Mesenchymal stem cell (in vitro differentiated cells and primary cell): ENCODE measurements around the gene PRKCI.
"Not testable (repeated sequence)": the region's sequence is repeated elsewhere in the genome, so short reads cannot be mapped to it uniquely, and the experiment has no call there.

Source experiments
- DNase-seq: peaks from one replicate; pipeline ENCODE4 v3.0.0-alpha.2; 2013
- H2AFZ ChIP-seq: one replicate; pipeline ENCODE4 v1.6.1; 2013; ENCODE audit warnings: low read depth, mild to moderate bottlenecking, control low read depth, inconsistent platforms, low read length, moderate library complexity
- H2AK5ac ChIP-seq: 2 replicates; pipeline ENCODE4 v1.6.1; 2013; ENCODE audit warnings: low read length, moderate library complexity, mild to moderate bottlenecking, inconsistent platforms; ENCODE audit not compliant: severe bottlenecking
- H2BK120ac ChIP-seq: one replicate; pipeline ENCODE4 v1.6.1; 2013; ENCODE audit warnings: low read depth, mild to moderate bottlenecking, inconsistent platforms, low read length, moderate library complexity
- H2BK12ac ChIP-seq, 2 experiments: one replicate each; pipeline ENCODE4 v1.6.1; 2013; ENCODE audit warnings: inconsistent platforms in 2 of 2, low read length in 2 of 2, mild to moderate bottlenecking in 2 of 2, moderate library complexity in 2 of 2, control low read depth in 1 of 2
- H2BK15ac ChIP-seq: one replicate; pipeline ENCODE4 v1.6.1; 2013; ENCODE audit warnings: mild to moderate bottlenecking, low read depth, inconsistent platforms; ENCODE audit not compliant: poor library complexity, severe bottlenecking
- H2BK5ac ChIP-seq: 2 replicates; pipeline ENCODE4 v1.6.1; 2013; ENCODE audit warnings: low read depth, mild to moderate bottlenecking, low read length, control low read depth, inconsistent platforms; ENCODE audit not compliant: poor library complexity, severe bottlenecking
- H3K14ac ChIP-seq, 2 experiments: one replicate each; pipeline ENCODE4 v1.6.1; 2013; ENCODE audit warnings: inconsistent platforms in 2 of 2, low read length in 2 of 2, control low read depth in 1 of 2, mild to moderate bottlenecking in 1 of 2, moderate library complexity in 1 of 2
- H3K18ac ChIP-seq, 2 experiments: one replicate each; pipeline ENCODE4 v1.6.1; 2013; ENCODE audit warnings: inconsistent platforms in 2 of 2, low read length in 2 of 2, control low read depth in 1 of 2, low read depth in 1 of 2, mild to moderate bottlenecking in 1 of 2
- H3K23ac ChIP-seq, 2 experiments: one replicate each; pipeline ENCODE4 v1.6.1; 2013; ENCODE audit warnings: inconsistent platforms in 2 of 2, low read length in 2 of 2, mild to moderate bottlenecking in 2 of 2, moderate library complexity in 2 of 2, control low read depth in 1 of 2
- H3K27ac ChIP-seq: 2 replicates; pipeline ENCODE4 v1.5.1; 2013; ENCODE audit warnings: mild to moderate bottlenecking, moderate library complexity, low read length, control low read depth, inconsistent platforms; ENCODE audit not compliant: poor library complexity, severe bottlenecking
- H3K27me3 ChIP-seq, 2 experiments: 2 replicates each; pipeline versions ENCODE4 v1.6.1 to v1.7.0; 2013; ENCODE audit warnings: low read length in 2 of 2, mild to moderate bottlenecking in 2 of 2, moderate library complexity in 2 of 2, control low read depth in 1 of 2, inconsistent platforms in 1 of 2; ENCODE audit not compliant: control insufficient read depth in 1 of 2, insufficient read depth in 1 of 2
- H3K36me3 ChIP-seq, 2 experiments: 2 replicates each; pipeline versions ENCODE4 v1.6.1 to v1.7.0; 2013; ENCODE audit warnings: low read length in 2 of 2, control low read depth in 1 of 2, inconsistent platforms in 1 of 2, low read depth in 1 of 2, mild to moderate bottlenecking in 1 of 2; ENCODE audit not compliant: insufficient read depth in 2 of 2, control insufficient read depth in 1 of 2
- H3K4ac ChIP-seq, 2 experiments: one replicate each; pipeline ENCODE4 v1.6.1; 2013; ENCODE audit warnings: inconsistent platforms in 2 of 2, low read length in 2 of 2, mild to moderate bottlenecking in 2 of 2, moderate library complexity in 2 of 2, control low read depth in 1 of 2, low read depth in 1 of 2
- H3K4me1 ChIP-seq: 2 replicates; pipeline ENCODE4 v1.6.1; 2013; ENCODE audit warnings: low read depth, low read length, control low read depth; ENCODE audit not compliant: control insufficient read depth, insufficient read depth
- H3K4me2 ChIP-seq: 2 replicates; pipeline ENCODE4 v1.6.1; 2013; ENCODE audit warnings: low read length, mild to moderate bottlenecking, inconsistent platforms; ENCODE audit not compliant: poor library complexity, severe bottlenecking
- H3K4me3 ChIP-seq, 2 experiments: 2 replicates each; pipeline versions ENCODE4 v1.5.1 to v1.7.0; 2013; ENCODE audit warnings: low read length in 2 of 2, mild to moderate bottlenecking in 2 of 2, control low read depth in 1 of 2, low read depth in 1 of 2; ENCODE audit not compliant: insufficient read depth in 1 of 2
- H3K79me1 ChIP-seq: replicated peaks from 2 replicates; pipeline ENCODE4 v1.6.1; 2013; ENCODE audit warnings: mild to moderate bottlenecking, control low read depth, low read length, inconsistent platforms; ENCODE audit not compliant: poor library complexity, severe bottlenecking
- H3K9ac ChIP-seq: 2 replicates; pipeline ENCODE4 v1.7.0; 2013; ENCODE audit warnings: mild to moderate bottlenecking, low read length, moderate library complexity
- H3K9me3 ChIP-seq: 2 replicates; pipeline ENCODE4 v1.7.0; 2013; ENCODE audit warnings: mild to moderate bottlenecking, low read length; ENCODE audit not compliant: control insufficient read depth
- H4K8ac ChIP-seq: one replicate; pipeline ENCODE4 v1.6.1; 2013; ENCODE audit warnings: inconsistent platforms, mild to moderate bottlenecking, low read length, moderate library complexity
- H4K91ac ChIP-seq: one replicate; pipeline ENCODE4 v1.6.1; 2013; ENCODE audit warnings: mild to moderate bottlenecking, low read length, inconsistent platforms
- WGBS: methylation state at CpG from one replicate; pipeline ENCODE4 v1.1.7; 2013; ENCODE audit warnings: mixed read lengths; 5-methylcytosine and 5-hydroxymethylcytosine counted together

The PRKCI gene

DNA sequence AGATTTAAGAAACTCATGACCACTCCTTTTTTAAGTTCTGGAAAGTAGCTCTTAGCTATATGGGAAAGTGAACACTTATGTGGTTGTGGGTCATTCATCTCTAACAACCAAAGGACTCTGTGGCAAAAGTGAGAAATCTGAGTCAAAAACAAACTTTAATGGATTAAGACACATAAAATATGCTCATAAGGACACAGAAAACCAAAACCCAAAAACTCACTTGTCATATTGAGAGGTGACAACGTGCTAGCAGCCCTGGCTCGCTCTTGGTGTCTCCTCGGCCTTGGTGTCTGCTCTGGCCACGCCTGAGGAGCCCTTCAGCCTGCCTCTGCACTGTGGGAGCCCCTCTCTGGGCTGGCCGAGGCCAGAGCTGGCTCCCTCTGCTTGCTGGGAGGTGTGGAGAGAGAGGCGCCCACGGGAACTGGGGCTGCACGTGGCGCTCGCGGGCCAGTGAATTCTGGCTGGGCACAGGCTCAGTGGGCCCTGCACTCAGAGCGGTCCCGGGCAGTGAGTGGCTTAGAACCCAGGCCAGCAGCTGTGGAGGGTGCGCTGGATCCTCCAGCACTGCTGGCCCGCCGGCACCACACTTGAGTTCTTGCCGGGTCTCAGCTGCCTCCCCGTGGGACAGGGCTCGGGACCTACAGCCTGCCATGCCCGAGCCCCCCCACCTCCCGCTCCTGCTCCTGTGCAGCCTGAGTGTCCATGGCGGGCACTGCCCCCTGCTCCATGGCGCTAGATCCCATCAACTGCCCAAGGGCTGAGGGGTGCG lies 105.0 kb downstream of the PRKCI start:
- DNase-seq: no peak
- Histone ChIP-seq H3K9ac (no peak overlapping the region), H3K79me1 (no peaks in the 10 kb centered on the region), H3K18ac (no peak overlapping the region), H3K4ac (no peak overlapping the region), H3K9me3 (peaks cover 3% of the 10 kb centered on the region), H3K23ac (no peak overlapping the region), H2BK12ac (no peak overlapping the region), H3K4me3 (no peak overlapping the region), H2BK15ac (no peak overlapping the region), H3K14ac (peak overlapping the region in 1 of 2 experiments; percentile 11), H3K36me3 (no peaks in the 10 kb centered on the region), H3K4me2 (no peak overlapping the region), H4K8ac (no peak overlapping the region), H2AFZ (no peak overlapping the region), H3K4me1 (peaks cover 3% of the 10 kb centered on the region), H2AK5ac (no peak overlapping the region), H3K27me3 (no peaks in the 10 kb centered on the region), H4K91ac (no peak overlapping the region), H2BK120ac (no peak overlapping the region), H2BK5ac (no peak overlapping the region), H3K27ac (no peak overlapping the region)
- WGBS: 89% methylated on average over 24 of the region's 24 CpGs

DNA sequence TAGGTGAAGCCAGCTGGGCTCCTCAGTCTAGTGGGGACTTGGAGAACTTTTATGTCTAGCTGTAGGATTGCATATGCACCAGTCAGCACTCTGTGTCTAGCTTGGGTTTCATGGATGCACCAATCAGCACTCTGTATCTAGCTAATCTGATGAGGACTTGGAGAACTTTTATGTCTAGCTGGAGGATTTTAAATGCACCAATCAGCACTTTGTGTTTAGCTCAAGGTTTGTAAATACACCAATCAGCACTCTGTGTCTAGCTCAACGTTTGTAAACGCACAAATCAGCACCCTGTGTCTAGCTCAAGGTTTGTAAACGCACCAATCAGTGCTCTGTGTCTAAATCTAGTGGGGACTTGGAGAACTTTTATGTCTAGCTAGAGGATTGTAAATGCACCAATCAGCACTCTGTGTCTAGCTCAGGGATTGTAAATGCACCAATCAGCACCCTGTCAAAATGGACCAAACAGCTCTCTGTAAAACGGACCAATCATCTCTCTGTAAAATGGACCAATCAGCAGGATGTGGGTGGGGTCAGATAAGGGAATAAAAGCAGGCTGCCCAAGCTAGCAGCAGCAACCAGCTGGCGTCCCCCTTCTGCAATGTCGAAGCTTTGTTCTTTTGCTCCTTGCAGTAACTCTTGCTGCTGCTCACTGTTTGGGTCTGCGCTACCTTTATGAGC lies 105.8 kb downstream of the PRKCI start:
- not testable (repeated sequence) for H3K36me3 ChIP-seq, H3K14ac ChIP-seq, H4K8ac ChIP-seq, H3K27ac ChIP-seq, H3K79me1 ChIP-seq, H3K4me3 ChIP-seq, H2BK120ac ChIP-seq, H2BK5ac ChIP-seq, H3K27me3 ChIP-seq, H3K4me1 ChIP-seq, H3K4ac ChIP-seq, H3K9me3 ChIP-seq, H2AFZ ChIP-seq, DNase-seq, H2BK15ac ChIP-seq, H3K4me2 ChIP-seq, H3K23ac ChIP-seq, H3K18ac ChIP-seq, H4K91ac ChIP-seq, H2AK5ac ChIP-seq, H2BK12ac ChIP-seq, H3K9ac ChIP-seq
- WGBS: 94% methylated on average over 7 of the region's 7 CpGs

DNA sequence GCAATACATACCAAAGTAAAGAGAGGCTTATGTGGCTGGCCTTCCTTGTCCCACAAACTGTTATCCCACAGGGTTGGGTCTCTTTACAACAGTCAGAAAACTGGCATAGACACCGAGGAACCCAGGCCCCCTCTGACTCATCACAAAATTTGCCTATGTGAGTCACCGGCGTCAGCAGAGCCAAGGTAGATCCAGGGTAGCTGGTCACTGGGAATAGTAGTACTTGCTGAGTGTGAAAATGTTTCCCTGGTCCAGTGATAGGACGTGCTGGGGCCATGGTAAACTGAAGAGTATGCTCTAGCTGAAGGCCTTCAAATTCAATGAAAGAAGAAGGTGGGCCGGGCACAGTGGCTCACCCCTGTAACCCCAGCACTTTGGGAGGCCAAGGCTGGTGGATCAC lies 108.1 kb downstream of the PRKCI start:
- H3K36me3 ChIP-seq: no peaks in the 10 kb centered on the region
- WGBS: 87% methylated on average over 4 of the region's 5 CpGs
- H3K18ac ChIP-seq: no peak overlapping the region
- H2BK5ac ChIP-seq: no peak overlapping the region
- no peak overlapping the region for H3K4ac ChIP-seq
- no peaks in the 10 kb centered on the region for H3K79me1 ChIP-seq
- no peak overlapping the region for H3K9ac ChIP-seq
- no peak overlapping the region for H3K4me2 ChIP-seq
- no peak overlapping the region for H3K14ac ChIP-seq
- no peaks in the 10 kb centered on the region for H3K27me3 ChIP-seq
- no peak overlapping the region for H2AFZ ChIP-seq
- H3K27ac ChIP-seq: no peak overlapping the region
- H4K8ac ChIP-seq: no peak overlapping the region
- no peak overlapping the region for H2AK5ac ChIP-seq
- H3K4me1 ChIP-seq: no peaks in the 10 kb centered on the region
- no peak overlapping the region for H4K91ac ChIP-seq
- H3K4me3 ChIP-seq: no peak overlapping the region
- no peak overlapping the region for H2BK15ac ChIP-seq
- peaks cover 3% of the 10 kb centered on the region for H3K9me3 ChIP-seq
- H3K23ac ChIP-seq: no peak overlapping the region
- no peak for DNase-seq
- no peak overlapping the region for H2BK12ac ChIP-seq
- no peak overlapping the region for H2BK120ac ChIP-seq

DNA sequence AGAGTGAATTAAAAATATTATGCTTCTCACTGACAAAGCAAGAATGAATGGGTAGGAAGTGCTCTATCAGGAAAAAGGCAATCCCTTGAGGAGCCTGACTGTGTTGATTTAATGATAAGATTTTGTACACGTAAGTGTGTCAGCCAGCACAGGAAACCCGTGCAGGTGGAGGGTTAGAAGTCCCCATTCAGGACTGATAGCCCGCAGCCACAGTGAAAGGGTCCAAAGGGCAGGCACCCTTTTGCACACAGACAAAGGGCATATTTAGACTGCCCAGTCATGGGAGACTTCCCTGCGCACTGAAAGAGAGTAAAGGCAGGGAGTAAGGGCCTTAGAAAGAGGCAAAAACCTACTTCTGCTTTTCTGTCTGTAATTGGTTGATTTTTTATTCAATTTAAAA lies 108.9 kb downstream of the PRKCI start:
- Histone ChIP-seq H3K18ac (no peak overlapping the region), H4K8ac (no peak overlapping the region), H3K23ac (no peak overlapping the region), H3K4ac (no peak overlapping the region), H2AFZ (no peak overlapping the region), H3K36me3 (no peaks in the 10 kb centered on the region), H3K4me2 (no peak overlapping the region), H3K4me1 (no peaks in the 10 kb centered on the region), H2BK5ac (no peak overlapping the region), H3K27ac (no peak overlapping the region), H3K4me3 (no peak overlapping the region), H2AK5ac (no peak overlapping the region), H3K9me3 (peaks cover 3% of the 10 kb centered on the region), H4K91ac (no peak overlapping the region), H3K9ac (no peak overlapping the region), H3K14ac (no peak overlapping the region), H3K79me1 (no peaks in the 10 kb centered on the region), H2BK15ac (no peak overlapping the region), H2BK12ac (no peak overlapping the region), H2BK120ac (no peak overlapping the region), H3K27me3 (no peaks in the 10 kb centered on the region)
- no peak for DNase-seq
- 97% methylated on average over 4 of the region's 4 CpGs for WGBS
